ENCODE measurements around the gene VCP. TPM values are rescaled to one million over a fixed set of nuclear protein-coding genes. Genes with fewer than 3 reads are reported as not detected.

The VCP gene
- total and polyA plus RNA-seq, 9 of the 15 experiments (the other 6 are each of a cell fraction or from before 2014, with no cell fraction given), result 7.1 to 257 (median 199) TPM

GRCh38 chr9:35071814-35072460, 488 bp downstream of the VCP start (continued):
- TF ChIP-seq BCLAF1 (IDR thresholded peaks at IDR 0.05; ENCODE audit: borderline replicate concordance in 1 of 2, control insufficient read depth in 1 of 2, low read depth in 2 of 2, low read length in 1 of 2) (no peak), ZNF253 (CRISPR knock-in tag; conservative IDR thresholded peaks at IDR 0.05) (no peak), POLR2G (IDR thresholded peaks at IDR 0.05; ENCODE audit: low read depth, low read length) (peak; percentile 93), MAZ (CRISPR knock-in tag; conservative IDR thresholded peaks at IDR 0.05 in 1 of 2, IDR thresholded peaks at IDR 0.05 in 1 of 2) (peak in 1 of 2 experiments; percentile 31; a peak in 1 of 4 replicates), POLR3A (IDR thresholded peaks at IDR 0.05; ENCODE audit: borderline replicate concordance, extremely low read depth, insufficient read depth, insufficient read length) (no peak), E4F1 (CRISPR knock-in tag; IDR thresholded peaks at IDR 0.05; ENCODE audit: borderline replicate concordance) (no peak), DMBX1 (CRISPR knock-in tag; IDR thresholded peaks at IDR 0.05; ENCODE audit: borderline replicate concordance) (0 out of 2 replicates have a peak, but pooled peaks have one; percentile 23), STAT5A (IDR thresholded peaks at IDR 0.05; ENCODE audit: borderline replicate concordance, low read length) (no peak), KLF16 (IDR thresholded peaks at IDR 0.05) (no peak), ZZZ3 (IDR thresholded peaks at IDR 0.05) (peak; percentile 42; the same call in 1 of the 2 replicates), ZFX (CRISPR knock-in tag; IDR thresholded peaks at IDR 0.05) (peak; percentile 97), SLC30A9 (CRISPR knock-in tag; IDR thresholded peaks at IDR 0.05) (no peak), ZBTB11 (CRISPR knock-in tag; IDR thresholded peaks at IDR 0.05) (no peak), ESRRB (CRISPR knock-in tag; IDR thresholded peaks at IDR 0.05; ENCODE audit: borderline replicate concordance) (no peak), ZNF282 (CRISPR knock-in tag; IDR thresholded peaks at IDR 0.05) (0 out of 2 replicates have a peak, but pooled peaks have one; percentile 56), ERF (CRISPR knock-in tag; IDR thresholded peaks at IDR 0.05) (0 out of 2 replicates have a peak, but pooled peaks have one; percentile 19), SAP30 (IDR thresholded peaks at IDR 0.05; ENCODE audit: borderline replicate concordance, insufficient read depth, low read depth, low read length, poor library complexity, severe bottlenecking) (peak; percentile 43)

Data from K562 (cell line).